GM23338 (cell line): ENCODE results near the gene CD2. TPM values are rescaled to one million over a fixed set of nuclear protein-coding genes. Genes with fewer than 3 reads are reported as not detected.
A peak's percentile ranks its signal among the peaks of the same experiment; 100 is the strongest.

Experiments used
- ATAC-seq: fragments of 200-7000 bp; cut with Tn5 transposase; 3 replicates; pipeline ENCODE4 v1.9.1; 2020
- DNase-seq: peaks from one replicate; pipeline ENCODE4 v3.0.0-alpha.2; 2015; ENCODE audit warnings: low spot score
- H2AFZ ChIP-seq: fragments of 200-600 bp; sonication (generic); 2 replicates; pipeline ENCODE4 v1.8.0; 2016; ENCODE audit warnings: antibody characterized with exemption, mild to moderate bottlenecking, moderate library complexity
- H3F3A ChIP-seq: fragments of 200-600 bp; sonication (generic); replicated peaks from 2 replicates; pipeline ENCODE4 v1.8.0; 2017; ENCODE audit warnings: antibody characterized with exemption, mixed run types, low read depth
- H3K27ac ChIP-seq: fragments of 200-600 bp; sonication (generic); 2 replicates; pipeline ENCODE4 v1.6.1; 2016; ENCODE audit warnings: low read depth
- H3K27me3 ChIP-seq: fragments of 200-600 bp; sonication (generic); 2 replicates; pipeline ENCODE4 v1.8.0; 2016; ENCODE audit warnings: mild to moderate bottlenecking, mixed run types, moderate library complexity; ENCODE audit not compliant: insufficient read depth
- H3K36me3 ChIP-seq: fragments of 200-600 bp; sonication (generic); 2 replicates; pipeline ENCODE4 v1.8.0; 2016; ENCODE audit warnings: mild to moderate bottlenecking; ENCODE audit not compliant: insufficient read depth
- H3K4me1 ChIP-seq: fragments of 200-600 bp; sonication (generic); 2 replicates; pipeline ENCODE4 v1.8.0; 2016; ENCODE audit warnings: mild to moderate bottlenecking, moderate library complexity; ENCODE audit not compliant: insufficient read depth
- H3K4me2 ChIP-seq: fragments of 200-600 bp; sonication (generic); 2 replicates; pipeline ENCODE4 v1.7.1; 2017; ENCODE audit warnings: mixed run types
- H3K4me3 ChIP-seq: fragments of 200-600 bp; sonication (generic); 2 replicates; pipeline ENCODE4 v1.6.1; 2016; ENCODE audit warnings: mixed run types
- H3K79me2 ChIP-seq: fragments of 200-600 bp; sonication (generic); replicated peaks from 2 replicates; pipeline ENCODE4 v1.8.0; 2017; ENCODE audit warnings: mild to moderate bottlenecking; ENCODE audit not compliant: insufficient read depth
- H3K9me2 ChIP-seq: fragments of 200-600 bp; sonication (generic); 2 replicates; pipeline ENCODE4 v1.8.0; 2017; ENCODE audit not compliant: insufficient read depth
- H4K20me1 ChIP-seq: fragments of 200-600 bp; sonication (generic); replicated peaks from 2 replicates; pipeline ENCODE4 v1.8.0; 2017; ENCODE audit warnings: mild to moderate bottlenecking; ENCODE audit not compliant: insufficient read depth
- H3K27ac Mint-ChIP-seq: 2 replicates; pipeline ENCODE4 v1.8.0; 2020; ENCODE audit warnings: inconsistent platforms, mild to moderate bottlenecking, moderate library complexity, mixed read lengths
- H3K27me3 Mint-ChIP-seq: 3 replicates; pipeline ENCODE4 v1.8.0; 2022; ENCODE audit warnings: low read depth, mild to moderate bottlenecking, moderate library complexity, mixed read lengths, inconsistent platforms; ENCODE audit not compliant: insufficient read depth, poor library complexity
- H3K36me3 Mint-ChIP-seq: 3 replicates; pipeline ENCODE4 v1.8.0; 2021; ENCODE audit warnings: low read depth, mild to moderate bottlenecking, inconsistent platforms, moderate library complexity, mixed read lengths
- H3K4me1 Mint-ChIP-seq: 3 replicates; pipeline ENCODE4 v1.8.0; 2020; ENCODE audit warnings: mild to moderate bottlenecking, inconsistent platforms, mixed read lengths
- H3K4me3 Mint-ChIP-seq: 3 replicates; pipeline ENCODE4 v1.8.0; 2021; ENCODE audit warnings: moderate library complexity, mild to moderate bottlenecking, inconsistent platforms, mixed read lengths
- H3K9me3 Mint-ChIP-seq: 3 replicates; pipeline ENCODE4 v1.8.0; 2020; ENCODE audit warnings: moderate library complexity, mild to moderate bottlenecking, inconsistent platforms, mixed read lengths
- ETS1 ChIP-seq: IDR thresholded peaks from 2 replicates; pipeline ENCODE4 v1.6.1; 2016; ENCODE audit warnings: antibody characterized with exemption
- EZH2 ChIP-seq: fragments of 200-600 bp; sonication (generic); IDR thresholded peaks from one replicate; pipeline ENCODE4 v1.8.0; 2017; ENCODE audit warnings: antibody characterized with exemption, mild to moderate bottlenecking, low read depth; ENCODE audit not compliant: unreplicated experiment
- JUNB ChIP-seq: IDR thresholded peaks from one replicate; pipeline ENCODE4 v1.6.1; 2016; ENCODE audit warnings: antibody characterized with exemption; ENCODE audit not compliant: unreplicated experiment
- POLR2AphosphoS5 ChIP-seq: IDR thresholded peaks from 2 replicates; pipeline ENCODE4 v1.6.1; 2016; ENCODE audit warnings: antibody characterized with exemption, low read depth
- REST ChIP-seq: IDR thresholded peaks from one replicate; pipeline ENCODE4 v1.6.1; 2018; ENCODE audit warnings: antibody characterized with exemption; ENCODE audit not compliant: unreplicated experiment
- STAT1 ChIP-seq: IDR thresholded peaks from one replicate; pipeline ENCODE4 v1.6.1; 2016; ENCODE audit warnings: antibody characterized with exemption; ENCODE audit not compliant: unreplicated experiment
- ZNF114 ChIP-seq: fragments of 250-450 bp; sonication (Bioruptor Pico); IDR thresholded peaks from 2 replicates; pipeline ENCODE4 v1.5.0; 2020; ENCODE audit warnings: mild to moderate bottlenecking, moderate library complexity
- ZNF331 ChIP-seq: fragments of 250-450 bp; sonication (Bioruptor Pico); IDR thresholded peaks from 2 replicates; pipeline ENCODE4 v1.5.0; 2020; ENCODE audit warnings: low read depth, mild to moderate bottlenecking, moderate library complexity
- ZNF462 ChIP-seq: fragments of 250-450 bp; sonication (Bioruptor Pico); IDR thresholded peaks from 2 replicates; pipeline ENCODE4 v1.5.0; 2020; ENCODE audit warnings: mild to moderate bottlenecking, moderate library complexity
- polyA plus RNA-seq: library from polyadenylated mRNA; unstranded; fragments of >200 nt; fragmentation: Nextera tagmentation; extraction: Ambion mirVana; gene quantifications from 2 replicates; pipeline ENCODE4 v1.2.1, GENCODE V29; 2016
- total RNA-seq: library from RNA; depleted of rRNA; stranded (reverse); fragments of >200 nt; shearing (Covaris generic); gene quantifications from 2 replicates; pipeline ENCODE4 v1.2.3, GENCODE V29; 2014

CD2 gene
- total and polyA plus RNA-seq, 2 experiments from 2014 or later: not detected

DNA sequence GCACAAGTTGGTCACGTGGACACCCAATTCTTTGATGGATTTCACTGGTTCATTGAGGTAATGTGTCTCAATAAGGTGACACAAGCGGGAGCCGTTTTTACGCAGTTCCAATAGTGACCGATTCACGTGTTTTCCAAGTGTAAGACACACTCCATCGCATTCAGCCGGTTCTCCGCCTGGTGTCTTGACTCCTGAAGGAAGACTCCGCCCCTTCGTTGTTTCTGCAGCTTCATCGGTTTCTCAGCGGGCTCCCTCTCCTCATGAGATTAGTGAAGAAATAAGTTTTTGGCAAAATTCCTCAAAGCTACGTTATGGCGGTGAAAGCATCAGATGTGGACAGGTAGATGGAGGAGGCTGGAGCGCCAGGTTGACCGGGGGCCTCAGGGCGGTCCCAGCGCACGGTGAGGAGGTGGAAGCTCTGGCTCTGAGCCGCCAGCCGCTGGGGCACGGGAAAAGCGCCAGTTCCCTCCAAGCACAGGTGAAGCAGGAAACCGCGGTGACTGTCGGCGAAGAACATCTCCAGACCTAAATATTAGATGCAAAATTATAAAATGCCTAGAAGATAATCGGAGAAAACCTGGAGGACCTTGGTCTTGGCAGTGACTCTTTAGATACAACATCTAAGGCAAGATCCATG is 21.0 kb downstream of the CD2 start:
- Histone ChIP-seq H3K27ac (no peak overlapping the region), H2AFZ (peak overlapping the region; percentile 36; the same call in 1 of the 2 replicates), H3K4me2 (no peak overlapping the region), H3K36me3 (no peaks in the 10 kb centered on the region), H3K4me1 (no peaks in the 10 kb centered on the region), H3K4me3 (no peak overlapping the region), H3K9me2 (no peaks in the 10 kb centered on the region), H4K20me1 (no peaks in the 10 kb centered on the region), H3K79me2 (no peaks in the 10 kb centered on the region), H3F3A (no peaks in the 10 kb centered on the region), H3K27me3 (no peaks in the 10 kb centered on the region)
- DNase-seq: no peak
- ATAC-seq: no peak
- H3K27ac Mint-ChIP-seq: no peak overlapping the region
- peaks cover 2% of the 10 kb centered on the region for H3K27me3 Mint-ChIP-seq
- H3K4me3 Mint-ChIP-seq: no peak overlapping the region
- no peaks in the 10 kb centered on the region for H3K36me3 Mint-ChIP-seq
- no peak for TF ChIP-seq ZNF114 (CRISPR knock-in tag)
- TF ChIP-seq ZNF462 (CRISPR knock-in tag): no peak
- TF ChIP-seq POLR2AphosphoS5: no peak
- no peak for TF ChIP-seq ZNF331
- no peak for TF ChIP-seq EZH2
- no peak for TF ChIP-seq STAT1
- no peak for TF ChIP-seq JUNB
- no peak for TF ChIP-seq ETS1
- no peak for TF ChIP-seq REST
- H3K9me3 Mint-ChIP-seq: peaks cover 2% of the 10 kb centered on the region; the same call in 1 of the 3 replicates
- peaks cover 9% of the 10 kb centered on the region; the same call in 2 of the 3 replicates for H3K4me1 Mint-ChIP-seq
